ENCODE results near the gene KSR1.

KSR1 gene

DNA sequence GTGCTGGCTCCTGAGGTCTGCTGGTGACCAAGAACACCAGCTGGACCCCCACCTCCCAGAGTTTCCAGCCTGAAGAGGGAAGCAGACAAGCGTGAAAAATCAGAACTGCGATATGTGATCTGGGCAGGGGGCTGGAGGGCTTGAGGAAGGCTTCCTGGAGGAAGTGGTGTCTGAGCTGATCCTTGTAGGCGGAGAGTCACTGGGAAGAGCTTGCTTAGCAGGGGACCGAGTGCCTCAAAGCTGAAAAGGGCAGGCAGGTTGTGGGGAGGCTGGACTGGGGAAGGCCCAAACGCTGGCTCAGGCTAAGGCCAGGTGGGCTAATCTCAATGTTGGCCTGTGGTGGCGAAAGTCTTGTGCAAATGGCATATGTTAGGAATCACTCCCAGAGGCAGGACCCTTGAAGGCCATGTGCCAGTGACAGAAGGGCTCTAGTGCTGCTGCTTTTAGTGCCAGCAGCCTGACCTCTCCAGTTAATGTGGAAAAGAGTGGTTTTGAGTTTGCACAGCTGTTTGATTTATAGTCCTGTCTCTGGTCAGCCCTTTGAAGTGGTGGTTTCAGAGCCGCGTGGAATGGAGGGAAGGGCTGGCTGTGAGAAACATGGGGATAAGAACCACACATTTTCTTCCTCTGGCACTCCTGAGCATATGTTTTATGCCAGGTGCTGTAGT is 89.4 kb downstream of the KSR1 start:
- no peaks in the 10 kb centered on the region for H3K36me3 ChIP-seq (ENCODE audit: control insufficient read depth in 5 of 5, insufficient read depth in 5 of 5, low read length in 5 of 5)
- H3K9me3 ChIP-seq (ENCODE audit: control insufficient read depth in 5 of 5, low read length in 5 of 5): no peaks in the 10 kb centered on the region
- H3K27me3 ChIP-seq (ENCODE audit: control insufficient read depth in 5 of 5, insufficient read depth in 4 of 5, low read length in 5 of 5): no peaks in the 10 kb centered on the region
- H3K4me1 ChIP-seq (ENCODE audit: control insufficient read depth in 5 of 5, insufficient read depth in 5 of 5, low read length in 5 of 5): peaks cover 3 to 33% (median 22%) of the 10 kb centered on the region in 5 donors
- H3K27ac ChIP-seq (ENCODE audit: low read depth, low read length): no peak overlapping the region
- no peak overlapping the region for H3K9ac ChIP-seq (ENCODE audit: low read length in 5 of 5)
- no peak overlapping the region for H3K4me3 ChIP-seq (ENCODE audit: low read depth in 1 of 5, low read length in 5 of 5)

GRCh38 chr17:27546624-27547300 is 90.5 kb downstream of the KSR1 start:
- Histone ChIP-seq H3K4me3 (ENCODE audit: low read depth in 1 of 5, low read length in 5 of 5) (no peak overlapping the region), H3K9ac (ENCODE audit: low read length in 5 of 5) (no peak overlapping the region), H3K27me3 (ENCODE audit: control insufficient read depth in 5 of 5, insufficient read depth in 4 of 5, low read length in 5 of 5) (no peaks in the 10 kb centered on the region), H3K27ac (ENCODE audit: low read depth, low read length) (no peak overlapping the region), H3K9me3 (ENCODE audit: control insufficient read depth in 5 of 5, low read length in 5 of 5) (no peaks in the 10 kb centered on the region), H3K4me1 (ENCODE audit: control insufficient read depth in 5 of 5, insufficient read depth in 5 of 5, low read length in 5 of 5) (peaks cover 0 to 34% (median 27%) of the 10 kb centered on the region in 5 donors), H3K36me3 (ENCODE audit: control insufficient read depth in 5 of 5, insufficient read depth in 5 of 5, low read length in 5 of 5) (no peaks in the 10 kb centered on the region)

GRCh38 chr17:27547301-27547683 is 91.0 kb downstream of the KSR1 start:
- Histone ChIP-seq H3K36me3 (ENCODE audit: control insufficient read depth in 5 of 5, insufficient read depth in 5 of 5, low read length in 5 of 5) (no peaks in the 10 kb centered on the region), H3K27me3 (ENCODE audit: control insufficient read depth in 5 of 5, insufficient read depth in 4 of 5, low read length in 5 of 5) (no peaks in the 10 kb centered on the region), H3K9me3 (ENCODE audit: control insufficient read depth in 5 of 5, low read length in 5 of 5) (no peaks in the 10 kb centered on the region), H3K9ac (ENCODE audit: low read length in 5 of 5) (no peak overlapping the region), H3K4me1 (ENCODE audit: control insufficient read depth in 5 of 5, insufficient read depth in 5 of 5, low read length in 5 of 5) (peaks cover under 1 to 40% (median 32%) of the 10 kb centered on the region in 5 donors), H3K4me3 (ENCODE audit: low read depth in 1 of 5, low read length in 5 of 5) (no peak overlapping the region), H3K27ac (ENCODE audit: low read depth, low read length) (no peak overlapping the region)

GRCh38 chr17:27548369-27548768 is 92.1 kb downstream of the KSR1 start:
- no peak overlapping the region for H3K4me3 ChIP-seq (ENCODE audit: low read depth in 1 of 5, low read length in 5 of 5)
- H3K9me3 ChIP-seq (ENCODE audit: control insufficient read depth in 5 of 5, low read length in 5 of 5): no peaks in the 10 kb centered on the region
- H3K9ac ChIP-seq (ENCODE audit: low read length in 5 of 5): no peak overlapping the region
- no peak overlapping the region for H3K27ac ChIP-seq (ENCODE audit: low read depth, low read length)
- no peaks in the 10 kb centered on the region for H3K36me3 ChIP-seq (ENCODE audit: control insufficient read depth in 5 of 5, insufficient read depth in 5 of 5, low read length in 5 of 5)
- H3K27me3 ChIP-seq (ENCODE audit: control insufficient read depth in 5 of 5, insufficient read depth in 4 of 5, low read length in 5 of 5): no peaks in the 10 kb centered on the region
- peaks cover 10 to 51% (median 43%) of the 10 kb centered on the region in 5 donors for H3K4me1 ChIP-seq (ENCODE audit: control insufficient read depth in 5 of 5, insufficient read depth in 5 of 5, low read length in 5 of 5)

GRCh38 chr17:27549251-27549893 is 93.1 kb downstream of the KSR1 start:
- no peaks in the 10 kb centered on the region for H3K9me3 ChIP-seq (ENCODE audit: control insufficient read depth in 5 of 5, low read length in 5 of 5)
- no peak overlapping the region for H3K4me3 ChIP-seq (ENCODE audit: low read depth in 1 of 5, low read length in 5 of 5)
- no peaks in the 10 kb centered on the region for H3K27me3 ChIP-seq (ENCODE audit: control insufficient read depth in 5 of 5, insufficient read depth in 4 of 5, low read length in 5 of 5)
- peaks cover 10 to 61% (median 52%) of the 10 kb centered on the region in 5 donors for H3K4me1 ChIP-seq (ENCODE audit: control insufficient read depth in 5 of 5, insufficient read depth in 5 of 5, low read length in 5 of 5)
- H3K36me3 ChIP-seq (ENCODE audit: control insufficient read depth in 5 of 5, insufficient read depth in 5 of 5, low read length in 5 of 5): no peaks in the 10 kb centered on the region
- H3K27ac ChIP-seq (ENCODE audit: low read depth, low read length): peak overlapping the region; percentile 59
- no peak overlapping the region for H3K9ac ChIP-seq (ENCODE audit: low read length in 5 of 5)

GRCh38 chr17:27550291-27550930 is 94.2 kb downstream of the KSR1 start:
- Histone ChIP-seq H3K9ac (ENCODE audit: low read length in 5 of 5) (no peak overlapping the region), H3K27me3 (ENCODE audit: control insufficient read depth in 5 of 5, insufficient read depth in 4 of 5, low read length in 5 of 5) (no peaks in the 10 kb centered on the region), H3K4me3 (ENCODE audit: low read depth in 1 of 5, low read length in 5 of 5) (no peak overlapping the region), H3K27ac (ENCODE audit: low read depth, low read length) (peak overlapping the region; percentile 59), H3K9me3 (ENCODE audit: control insufficient read depth in 5 of 5, low read length in 5 of 5) (no peaks in the 10 kb centered on the region), H3K36me3 (ENCODE audit: control insufficient read depth in 5 of 5, insufficient read depth in 5 of 5, low read length in 5 of 5) (no peaks in the 10 kb centered on the region), H3K4me1 (ENCODE audit: control insufficient read depth in 5 of 5, insufficient read depth in 5 of 5, low read length in 5 of 5) (peaks cover 10 to 71% (median 59%) of the 10 kb centered on the region in 5 donors)

DNA sequence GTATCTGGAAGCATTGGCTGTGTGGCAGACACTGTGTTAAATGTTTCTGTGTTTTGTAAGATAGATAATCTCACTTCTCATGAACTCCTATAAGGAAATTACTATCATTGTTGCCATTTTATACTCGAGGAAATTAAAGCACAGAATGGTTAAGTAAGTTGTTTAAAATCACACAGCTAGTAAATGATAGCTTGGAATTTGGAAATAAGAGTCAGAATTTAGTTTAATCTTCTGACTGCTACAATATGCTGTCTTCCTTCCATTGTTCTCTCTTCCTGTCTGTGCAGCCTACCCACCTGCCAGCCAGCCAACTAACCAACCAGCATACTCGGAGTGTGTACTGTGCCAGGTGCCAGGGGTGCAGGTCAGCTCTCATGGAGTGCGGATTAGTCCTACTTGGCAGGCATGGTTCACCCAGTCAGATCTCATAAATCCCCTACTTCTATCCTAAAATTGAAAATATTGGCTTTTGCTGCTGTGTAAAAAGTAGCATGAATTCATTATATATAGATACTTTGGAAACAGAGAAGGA is 94.8 kb downstream of the KSR1 start:
- Histone ChIP-seq H3K4me3 (ENCODE audit: low read depth in 1 of 5, low read length in 5 of 5) (no peak overlapping the region), H3K9ac (ENCODE audit: low read length in 5 of 5) (no peak overlapping the region), H3K9me3 (ENCODE audit: control insufficient read depth in 5 of 5, low read length in 5 of 5) (no peaks in the 10 kb centered on the region), H3K27me3 (ENCODE audit: control insufficient read depth in 5 of 5, insufficient read depth in 4 of 5, low read length in 5 of 5) (no peaks in the 10 kb centered on the region), H3K36me3 (ENCODE audit: control insufficient read depth in 5 of 5, insufficient read depth in 5 of 5, low read length in 5 of 5) (no peaks in the 10 kb centered on the region), H3K27ac (ENCODE audit: low read depth, low read length) (peak overlapping the region; percentile 59), H3K4me1 (ENCODE audit: control insufficient read depth in 5 of 5, insufficient read depth in 5 of 5, low read length in 5 of 5) (peaks cover 10 to 72% (median 63%) of the 10 kb centered on the region in 5 donors)

DNA sequence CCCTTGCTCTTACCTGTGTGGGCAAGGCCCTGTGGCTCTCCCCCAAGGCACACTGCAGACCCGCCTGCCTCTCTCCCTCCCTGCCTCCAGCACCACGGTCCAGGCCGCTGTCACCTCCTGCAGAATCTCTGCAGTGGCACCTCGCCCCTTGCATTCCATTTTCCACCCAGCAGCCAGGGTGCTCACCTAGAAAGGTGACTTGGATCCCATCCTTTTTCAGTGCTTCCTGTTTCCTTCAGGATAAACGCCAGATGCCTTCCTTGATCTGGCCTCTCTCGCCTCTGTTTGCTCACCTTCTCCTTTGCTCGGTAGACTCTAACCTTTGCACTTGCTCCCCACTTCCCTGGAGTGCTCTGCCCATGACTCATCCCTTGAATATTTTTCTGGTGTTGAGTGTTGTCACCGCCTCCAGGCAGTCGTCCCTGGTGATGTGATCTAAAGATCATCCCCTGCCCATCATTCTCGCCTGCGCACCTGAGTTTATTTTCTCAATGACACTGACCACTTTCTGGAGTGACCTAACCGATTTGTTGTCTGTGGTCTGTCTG is 95.5 kb downstream of the KSR1 start:
- no peaks in the 10 kb centered on the region for H3K27me3 ChIP-seq (ENCODE audit: control insufficient read depth in 5 of 5, insufficient read depth in 4 of 5, low read length in 5 of 5)
- no peak overlapping the region for H3K4me3 ChIP-seq (ENCODE audit: low read depth in 1 of 5, low read length in 5 of 5)
- H3K9me3 ChIP-seq (ENCODE audit: control insufficient read depth in 5 of 5, low read length in 5 of 5): no peaks in the 10 kb centered on the region
- H3K9ac ChIP-seq (ENCODE audit: low read length in 5 of 5): no peak overlapping the region
- no peaks in the 10 kb centered on the region for H3K36me3 ChIP-seq (ENCODE audit: control insufficient read depth in 5 of 5, insufficient read depth in 5 of 5, low read length in 5 of 5)
- no peak overlapping the region for H3K27ac ChIP-seq (ENCODE audit: low read depth, low read length)
- peaks cover 10 to 75% (median 63%) of the 10 kb centered on the region in 5 donors for H3K4me1 ChIP-seq (ENCODE audit: control insufficient read depth in 5 of 5, insufficient read depth in 5 of 5, low read length in 5 of 5)

DNA sequence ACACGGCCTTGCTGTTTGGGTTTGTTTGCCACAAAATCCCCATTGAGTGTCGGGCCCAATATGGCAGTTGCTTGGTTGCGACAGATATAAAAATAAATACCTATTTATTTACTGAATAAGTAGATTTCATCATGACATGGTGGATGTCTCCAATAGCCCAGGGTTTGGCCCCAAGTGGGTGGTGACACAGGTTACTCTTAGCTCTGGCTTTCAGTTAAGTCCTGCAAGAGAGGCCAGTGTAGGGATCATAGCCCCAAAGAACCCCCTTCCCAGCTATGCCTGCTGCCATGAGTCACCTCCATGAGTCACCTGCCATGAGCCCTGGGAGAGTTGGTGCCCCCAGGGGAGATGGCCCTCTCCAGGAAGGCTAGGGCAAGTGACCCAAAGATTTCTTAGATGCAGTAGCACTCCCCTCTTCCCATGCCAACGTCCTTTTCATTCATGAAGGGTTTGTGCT is 96.1 kb downstream of the KSR1 start:
- Histone ChIP-seq H3K4me3 (ENCODE audit: low read depth in 1 of 5, low read length in 5 of 5) (no peak overlapping the region), H3K36me3 (ENCODE audit: control insufficient read depth in 5 of 5, insufficient read depth in 5 of 5, low read length in 5 of 5) (no peaks in the 10 kb centered on the region), H3K27me3 (ENCODE audit: control insufficient read depth in 5 of 5, insufficient read depth in 4 of 5, low read length in 5 of 5) (no peaks in the 10 kb centered on the region), H3K4me1 (ENCODE audit: control insufficient read depth in 5 of 5, insufficient read depth in 5 of 5, low read length in 5 of 5) (peaks cover 10 to 81% (median 63%) of the 10 kb centered on the region in 5 donors), H3K9me3 (ENCODE audit: control insufficient read depth in 5 of 5, low read length in 5 of 5) (no peaks in the 10 kb centered on the region), H3K27ac (ENCODE audit: low read depth, low read length) (peak overlapping the region; percentile 86), H3K9ac (ENCODE audit: low read length in 5 of 5) (peak overlapping the region in 1 of 5 donors; percentile 63)

Data from subcutaneous abdominal adipose tissue (tissue), 5 donors.